SU-DHL-6 (cell line): ENCODE measurements around the gene SETDB2.

Experiments
- CTCF ChIP-seq: fragments of 200-600 bp; sonication (generic); IDR thresholded peaks from one replicate; pipeline ENCODE4 v1.5.1; 2017; ENCODE audit warnings: antibody characterized with exemption, mild to moderate bottlenecking, low read length, moderate library complexity; ENCODE audit not compliant: insufficient read depth, poor library complexity, severe bottlenecking
- EZH2phosphoT487 ChIP-seq: fragments of 200-600 bp; sonication (generic), shearing (Covaris generic); conservative IDR thresholded peaks from 2 replicates; pipeline ENCODE4 v1.6.1; 2018; ENCODE audit warnings: mild to moderate bottlenecking, antibody characterized with exemption, low read length, moderate library complexity, mixed read lengths

- TF ChIP-seq CTCF = no peak
- TF ChIP-seq EZH2phosphoT487 = no peak
These were observed 53.2 kb downstream of the SETDB2 start for GRCh38 chr13:49497272-49497671.
